IMR-90 (cell line): Measurements from ENCODE around the gene ANP32A. TPM values are rescaled to one million over a fixed set of nuclear protein-coding genes. Genes with fewer than 3 reads are reported as not detected.

Experiments used
- ATAC-seq: fragments of 200-7000 bp; cut with Tn5 transposase; 2 replicates; pipeline ENCODE4 v1.9.1; 2020; ENCODE audit warnings: low read depth, mild to moderate bottlenecking, moderate library complexity
- BruUV-seq: library from RNA; stranded (reverse); fragments of 400-500 nt; replicated peaks from 2 replicates; lab custom pipeline; 2021; lab: Mats Ljungman, UMichigan
- CTCF ChIA-PET: fragments of 300-600 bp; formaldehyde crosslinking; extraction: SDS; loops from one replicate; lab custom pipeline; 2021; ENCODE audit warnings: antibody characterized with exemption; lab: Yijun Ruan, JAX
- POLR2A ChIA-PET: fragments of 300-600 bp; sonication (Branson Sonifier 250); formaldehyde crosslinking; loops from one replicate; lab custom pipeline; 2022; ENCODE audit warnings: antibody characterized with exemption; ENCODE audit not compliant: unreplicated experiment; lab: Charles Lee
- DNase-seq: peaks from one replicate; pipeline ENCODE4 v3.0.0; 2013
- H2AFZ ChIP-seq: replicated peaks from 2 replicates; pipeline ENCODE3; 2013; ENCODE audit warnings: low read length, mild to moderate bottlenecking; ENCODE audit not compliant: poor library complexity
- H2AK5ac ChIP-seq: 2 replicates; pipeline ENCODE4 v1.6.1; 2013; ENCODE audit warnings: low read depth, low read length, inconsistent platforms
- H2AK9ac ChIP-seq: replicated peaks from 2 replicates; pipeline ENCODE3; 2013; ENCODE audit warnings: mild to moderate bottlenecking, low read depth, low read length, moderate library complexity; ENCODE audit not compliant: poor library complexity
- H2BK120ac ChIP-seq: 2 replicates; pipeline ENCODE4 v1.6.1; 2013; ENCODE audit warnings: low read depth, low read length, inconsistent platforms
- H2BK15ac ChIP-seq: 3 replicates; pipeline ENCODE4 v1.6.1; 2013; ENCODE audit warnings: low read depth, low read length, inconsistent platforms
- H2BK20ac ChIP-seq: 2 replicates; pipeline ENCODE4 v1.6.1; 2013; ENCODE audit warnings: low read depth, mild to moderate bottlenecking, inconsistent platforms, low read length, moderate library complexity
- H2BK5ac ChIP-seq: 2 replicates; pipeline ENCODE4 v1.6.1; 2013; ENCODE audit warnings: mild to moderate bottlenecking, low read depth, low read length, inconsistent platforms; ENCODE audit not compliant: poor library complexity, severe bottlenecking
- H3K14ac ChIP-seq: replicated peaks from 2 replicates; pipeline ENCODE4 v1.6.1; 2013; ENCODE audit warnings: low read depth, low read length, inconsistent platforms
- H3K18ac ChIP-seq: 2 replicates; pipeline ENCODE4 v1.6.1; 2013; ENCODE audit warnings: low read depth, low read length, control low read depth
- H3K23ac ChIP-seq: 2 replicates; pipeline ENCODE4 v1.6.1; 2013; ENCODE audit warnings: low read depth, low read length, inconsistent platforms
- H3K27ac ChIP-seq: 2 replicates; pipeline ENCODE4 v1.5.1; 2013; ENCODE audit warnings: mild to moderate bottlenecking, control low read depth, low read length; ENCODE audit not compliant: insufficient read depth
- H3K27me3 ChIP-seq: 2 replicates; pipeline ENCODE4 v1.6.1; 2013; ENCODE audit warnings: low read length; ENCODE audit not compliant: control insufficient read depth, insufficient read depth
- H3K36me3 ChIP-seq: 2 replicates; pipeline ENCODE4 v1.6.1; 2013; ENCODE audit warnings: low read length, mixed read lengths; ENCODE audit not compliant: control insufficient read depth, insufficient read depth
- H3K4ac ChIP-seq: 2 replicates; pipeline ENCODE4 v1.6.1; 2013; ENCODE audit warnings: low read depth, low read length, inconsistent platforms
- H3K4me1 ChIP-seq: 2 replicates; pipeline ENCODE4 v1.6.1; 2013; ENCODE audit warnings: low read length, mixed read lengths; ENCODE audit not compliant: control insufficient read depth, insufficient read depth
- H3K4me2 ChIP-seq: 2 replicates; pipeline ENCODE4 v1.6.1; 2013; ENCODE audit warnings: low read depth, mild to moderate bottlenecking, control low read depth, low read length, moderate library complexity
- H3K4me3 ChIP-seq: 2 replicates; pipeline ENCODE4 v1.5.1; 2013; ENCODE audit warnings: low read depth, mild to moderate bottlenecking, control low read depth, low read length, moderate library complexity; ENCODE audit not compliant: insufficient read depth
- H3K56ac ChIP-seq: 2 replicates; pipeline ENCODE4 v1.6.1; 2013; ENCODE audit warnings: low read length, inconsistent platforms; ENCODE audit not compliant: insufficient read depth; ENCODE audit errors: extremely low read depth
- H3K79me1 ChIP-seq, 2 experiments: 2 replicates each; pipeline ENCODE4 v1.6.1; 2013; ENCODE audit warnings: low read length in 2 of 2, inconsistent platforms in 1 of 2, low read depth in 1 of 2
- H3K9ac ChIP-seq: 2 replicates; pipeline ENCODE4 v1.6.1; 2013; ENCODE audit warnings: low read depth, low read length, control low read depth
- H3K9me1 ChIP-seq: 2 replicates; pipeline ENCODE4 v1.6.1; 2013; ENCODE audit warnings: low read length, inconsistent platforms; ENCODE audit not compliant: insufficient read depth
- H3K9me3 ChIP-seq: 2 replicates; pipeline ENCODE4 v1.6.1; 2013; ENCODE audit warnings: low read length; ENCODE audit not compliant: control insufficient read depth, insufficient read depth
- H4K20me1 ChIP-seq: 2 replicates; pipeline ENCODE4 v1.6.1; 2013; ENCODE audit warnings: low read length, inconsistent platforms; ENCODE audit not compliant: insufficient read depth
- H4K5ac ChIP-seq: 2 replicates; pipeline ENCODE4 v1.6.1; 2013; ENCODE audit warnings: mild to moderate bottlenecking, low read depth, low read length, control low read depth
- H4K8ac ChIP-seq, 2 experiments: 2 replicates each; pipeline ENCODE4 v1.6.1; 2013; ENCODE audit warnings: low read depth in 2 of 2, low read length in 2 of 2, control low read depth in 1 of 2, inconsistent platforms in 1 of 2
- H4K91ac ChIP-seq: 2 replicates; pipeline ENCODE4 v1.6.1; 2013; ENCODE audit warnings: low read depth, low read length, inconsistent platforms; ENCODE audit not compliant: insufficient read depth
- BHLHE40 ChIP-seq: fragments of 150-350 bp; IDR thresholded peaks from 2 replicates; pipeline ENCODE4 v1.6.1; 2016; ENCODE audit warnings: mild to moderate bottlenecking, low read depth, low read length
- CEBPB ChIP-seq: IDR thresholded peaks from 2 replicates; pipeline ENCODE4 v1.6.1; 2012; ENCODE audit warnings: low read depth, low read length, improper control_type of control experiment
- CHD1 ChIP-seq: IDR thresholded peaks from 2 replicates; pipeline ENCODE4 v1.6.1; 2012; ENCODE audit warnings: low read depth, low read length, improper control_type of control experiment
- FOS ChIP-seq: fragments of 150-350 bp; IDR thresholded peaks from 2 replicates; pipeline ENCODE4 v1.6.1; 2016; ENCODE audit warnings: low read depth, low read length
- MAFK ChIP-seq: IDR thresholded peaks from 2 replicates; pipeline ENCODE4 v1.6.1; 2012; ENCODE audit warnings: low read depth, low read length, improper control_type of control experiment
- MAZ ChIP-seq: IDR thresholded peaks from 2 replicates; pipeline ENCODE4 v1.6.1; 2012; ENCODE audit warnings: low read depth, mild to moderate bottlenecking, low read length, improper control_type of control experiment, moderate library complexity, borderline replicate concordance
- MXI1 ChIP-seq: IDR thresholded peaks from 2 replicates; pipeline ENCODE4 v1.6.1; 2012; ENCODE audit warnings: low read depth, mild to moderate bottlenecking, low read length, moderate library complexity, borderline replicate concordance
- NFE2L2 ChIP-seq: fragments of 150-350 bp; IDR thresholded peaks from 2 replicates; pipeline ENCODE4 v1.6.1; 2016; ENCODE audit warnings: low read depth, mild to moderate bottlenecking, low read length
- POLR2A ChIP-seq: IDR thresholded peaks from 2 replicates; pipeline ENCODE4 v1.6.1; 2012; ENCODE audit warnings: mild to moderate bottlenecking, low read depth, low read length
- RAD21 ChIP-seq: IDR thresholded peaks from 2 replicates; pipeline ENCODE4 v1.6.1; 2012; ENCODE audit warnings: low read length, improper control_type of control experiment
- RCOR1 ChIP-seq: IDR thresholded peaks from 2 replicates; pipeline ENCODE4 v1.6.1; 2012; ENCODE audit warnings: mild to moderate bottlenecking, low read length, improper control_type of control experiment; ENCODE audit not compliant: insufficient replicate concordance
- RFX5 ChIP-seq: IDR thresholded peaks from 2 replicates; pipeline ENCODE4 v1.8.0; 2012; ENCODE audit warnings: low read depth, mild to moderate bottlenecking, low read length, moderate library complexity
- SMC3 ChIP-seq: fragments of 150-350 bp; IDR thresholded peaks from 2 replicates; pipeline ENCODE4 v1.6.1; 2016; ENCODE audit warnings: low read depth, mild to moderate bottlenecking, antibody characterized with exemption, low read length, moderate library complexity
- dilution Hi-C: fragments of 300-500 bp; cut with HindIII; formaldehyde crosslinking; loops from one replicate; pipeline ENCODE4 v1.14.3; 2018; ENCODE audit warnings: low sequenced_read_pairs; ENCODE audit not compliant: unreplicated experiment
- in situ Hi-C: fragments of 300-500 bp; cut with MboI; formaldehyde crosslinking; loops from 3 replicates; pipeline ENCODE4 v1.14.3; 2019; ENCODE audit warnings: low sequenced_read_pairs, inconsistent platforms, mixed read lengths
- intact Hi-C: fragments of 100-400 bp; cut with micrococcal nuclease; formaldehyde crosslinking; loops from 2 replicates; pipeline ENCODE4 v1.10.0; 2022
- polyA plus RNA-seq, 3 experiments: library from polyadenylated mRNA; depleted of rRNA; stranded (reverse); fragments of >200 nt; gene quantifications; 2 replicates each; pipeline ENCODE4 v1.2.3, GENCODE V29; 2012; ENCODE audit warnings: low replicate concordance in 1 of 3
- total RNA-seq: library from RNA; depleted of rRNA; stranded (reverse); fragments of >200 nt; gene quantifications from 2 replicates; pipeline ENCODE4 v1.2.3, GENCODE V29; 2012
- TF ChIP-seq, protein P1 (sequence below): conservative IDR thresholded peaks from 2 replicates; pipeline ENCODE4 v1.5.1; 2012; ENCODE audit warnings: mild to moderate bottlenecking, low read depth, low read length, improper control_type of control experiment
- TF ChIP-seq, protein P2 (sequence below): fragments of 150-350 bp; IDR thresholded peaks from 2 replicates; pipeline ENCODE4 v1.6.1; 2017; ENCODE audit warnings: mild to moderate bottlenecking, antibody characterized with exemption, low read length, low read depth
- TF ChIP-seq, protein P3 (sequence below): fragments of 150-350 bp; IDR thresholded peaks from 2 replicates; pipeline ENCODE4 v1.6.1; 2016; ENCODE audit warnings: low read depth, mild to moderate bottlenecking, low read length, moderate library complexity, borderline replicate concordance

Gene ANP32A
- total and polyA plus RNA-seq, 2 of the 4 experiments (the other 2 are of a cell fraction), result 62.4 to 72.8 TPM

DNA sequence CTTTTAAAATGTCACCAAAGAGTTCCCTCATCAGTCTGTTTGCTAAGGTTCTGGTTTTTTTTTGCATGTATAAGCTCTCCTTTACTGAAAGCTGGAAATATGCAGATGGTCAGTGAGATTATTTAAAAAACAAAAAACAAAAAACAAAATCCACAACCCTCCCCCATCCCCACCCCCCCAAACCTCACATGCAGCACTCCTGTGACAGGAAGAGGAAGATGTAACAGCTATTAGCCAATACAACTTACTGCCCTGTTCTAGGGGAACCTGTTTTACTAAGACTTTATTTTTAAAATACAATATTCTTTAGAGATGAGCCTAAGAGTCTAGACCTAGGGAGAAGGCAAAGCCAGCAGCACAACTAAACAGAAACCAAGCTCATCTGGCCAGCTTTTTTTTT is 39.5 kb downstream of the ANP32A start:
- DNase-seq, result no peak
- POLR2A ChIA-PET, result no interaction called here
- Histone ChIP-seq H2AK5ac (no peak overlapping the region), H2AK9ac (no peak overlapping the region), H3K9me3 (no peaks in the 10 kb centered on the region), H3K4me2 (no peak overlapping the region), H3K36me3 (peaks cover 53% of the 10 kb centered on the region), H3K79me1 (peaks cover 8 to 14% of the 10 kb centered on the region in 2 experiments), H2BK5ac (no peak overlapping the region), H3K4me1 (no peaks in the 10 kb centered on the region), H4K91ac (no peak overlapping the region), H3K9me1 (peaks cover 3% of the 10 kb centered on the region; the same call in 1 of the 2 replicates), H4K8ac (no peak overlapping the region), H2BK15ac (no peak overlapping the region), H3K14ac (no peak overlapping the region), H3K56ac (no peak overlapping the region), H3K4me3 (no peak overlapping the region), H2BK20ac (no peak overlapping the region), H4K20me1 (peaks cover 8% of the 10 kb centered on the region; the same call in 1 of the 2 replicates), H3K27me3 (no peaks in the 10 kb centered on the region), H3K9ac (no peak overlapping the region), H3K18ac (no peak overlapping the region), H4K5ac (no peak overlapping the region), H3K27ac (no peak overlapping the region), H3K23ac (no peak overlapping the region), H3K4ac (no peak overlapping the region), H2BK120ac (no peak overlapping the region), H2AFZ (no peak overlapping the region)
- TF ChIP-seq RCOR1 (no peak), MAZ (no peak), CHD1 (no peak), NFE2L2 (no peak), RFX5 (no peak), RAD21 (no peak), SMC3 (no peak), FOS (no peak), POLR2A (no peak), CEBPB (no peak), MXI1 (no peak), MAFK (no peak), BHLHE40 (no peak)
- TF ChIP-seq, protein P1, sequence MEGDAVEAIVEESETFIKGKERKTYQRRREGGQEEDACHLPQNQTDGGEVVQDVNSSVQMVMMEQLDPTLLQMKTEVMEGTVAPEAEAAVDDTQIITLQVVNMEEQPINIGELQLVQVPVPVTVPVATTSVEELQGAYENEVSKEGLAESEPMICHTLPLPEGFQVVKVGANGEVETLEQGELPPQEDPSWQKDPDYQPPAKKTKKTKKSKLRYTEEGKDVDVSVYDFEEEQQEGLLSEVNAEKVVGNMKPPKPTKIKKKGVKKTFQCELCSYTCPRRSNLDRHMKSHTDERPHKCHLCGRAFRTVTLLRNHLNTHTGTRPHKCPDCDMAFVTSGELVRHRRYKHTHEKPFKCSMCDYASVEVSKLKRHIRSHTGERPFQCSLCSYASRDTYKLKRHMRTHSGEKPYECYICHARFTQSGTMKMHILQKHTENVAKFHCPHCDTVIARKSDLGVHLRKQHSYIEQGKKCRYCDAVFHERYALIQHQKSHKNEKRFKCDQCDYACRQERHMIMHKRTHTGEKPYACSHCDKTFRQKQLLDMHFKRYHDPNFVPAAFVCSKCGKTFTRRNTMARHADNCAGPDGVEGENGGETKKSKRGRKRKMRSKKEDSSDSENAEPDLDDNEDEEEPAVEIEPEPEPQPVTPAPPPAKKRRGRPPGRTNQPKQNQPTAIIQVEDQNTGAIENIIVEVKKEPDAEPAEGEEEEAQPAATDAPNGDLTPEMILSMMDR, result no peak
- TF ChIP-seq, protein P2, sequence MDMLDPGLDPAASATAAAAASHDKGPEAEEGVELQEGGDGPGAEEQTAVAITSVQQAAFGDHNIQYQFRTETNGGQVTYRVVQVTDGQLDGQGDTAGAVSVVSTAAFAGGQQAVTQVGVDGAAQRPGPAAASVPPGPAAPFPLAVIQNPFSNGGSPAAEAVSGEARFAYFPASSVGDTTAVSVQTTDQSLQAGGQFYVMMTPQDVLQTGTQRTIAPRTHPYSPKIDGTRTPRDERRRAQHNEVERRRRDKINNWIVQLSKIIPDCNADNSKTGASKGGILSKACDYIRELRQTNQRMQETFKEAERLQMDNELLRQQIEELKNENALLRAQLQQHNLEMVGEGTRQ, result no peak
- TF ChIP-seq, protein P3, sequence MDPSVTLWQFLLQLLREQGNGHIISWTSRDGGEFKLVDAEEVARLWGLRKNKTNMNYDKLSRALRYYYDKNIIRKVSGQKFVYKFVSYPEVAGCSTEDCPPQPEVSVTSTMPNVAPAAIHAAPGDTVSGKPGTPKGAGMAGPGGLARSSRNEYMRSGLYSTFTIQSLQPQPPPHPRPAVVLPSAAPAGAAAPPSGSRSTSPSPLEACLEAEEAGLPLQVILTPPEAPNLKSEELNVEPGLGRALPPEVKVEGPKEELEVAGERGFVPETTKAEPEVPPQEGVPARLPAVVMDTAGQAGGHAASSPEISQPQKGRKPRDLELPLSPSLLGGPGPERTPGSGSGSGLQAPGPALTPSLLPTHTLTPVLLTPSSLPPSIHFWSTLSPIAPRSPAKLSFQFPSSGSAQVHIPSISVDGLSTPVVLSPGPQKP, result no peak
- in situ Hi-C loops, result no loop called here
- BruUV-seq, result no TSS peak
- intact Hi-C loops, result loop anchor here (5.0 kb wide), 1 partner anchor 36 kb away; no protein-coding TSS in a partner anchor
- ATAC-seq, result no peak
- dilution Hi-C loops, result no loop called here
- CTCF ChIA-PET, result interaction anchor here (0.6 kb wide), 1 partner anchor 14 kb away, joined by 3 read pairs; no protein-coding TSS in a partner anchor
